NCI-H1048 (cell line): ENCODE results near the gene ABCA4.
"Not testable (repeated sequence)": the region's sequence is repeated elsewhere in the genome, so short reads cannot be mapped to it uniquely, and the experiment has no call there.

Experiments
- DNase-seq: peaks from one replicate; lab custom pipeline; 2025; lab: John Stamatoyannopoulos, UW

ABCA4 gene

DNA sequence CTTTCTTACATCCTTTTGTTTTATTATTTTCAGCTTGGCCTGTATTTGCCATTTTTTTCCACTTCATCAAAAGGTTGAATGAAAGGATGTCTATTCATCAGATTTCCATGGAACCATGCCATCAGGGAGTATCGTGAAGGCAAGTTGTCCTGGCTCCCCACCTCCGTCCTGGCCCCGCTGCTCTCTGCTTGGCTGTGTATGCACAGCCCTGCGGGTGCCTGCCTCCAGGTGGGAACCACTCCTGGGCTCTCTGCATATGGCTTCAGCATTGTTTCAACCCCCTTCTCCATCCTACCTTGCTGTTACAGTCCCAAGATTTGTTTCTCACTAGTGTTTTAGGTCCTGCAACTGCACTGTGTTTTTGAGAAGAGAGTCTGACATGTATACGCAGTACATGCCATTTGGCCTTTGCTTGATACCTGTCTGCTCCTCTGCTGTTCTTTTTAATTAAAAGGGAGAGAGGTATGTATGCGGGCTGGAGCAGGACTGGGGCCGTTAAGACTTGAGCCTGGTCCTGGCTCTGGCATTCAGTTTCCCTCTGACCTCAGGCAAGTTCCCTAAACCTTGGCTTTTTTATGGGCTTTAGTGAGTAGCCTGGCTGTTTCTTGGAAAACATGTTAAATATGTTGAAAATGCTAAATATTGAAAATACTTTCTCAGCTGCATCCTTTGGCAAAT is 141.8 kb downstream of the ABCA4 start:
- no peak for DNase-seq

- DNase-seq = no peak
Observed at GRCh38 chr1:93977598-93977945, 143.4 kb downstream of the ABCA4 start.

DNA sequence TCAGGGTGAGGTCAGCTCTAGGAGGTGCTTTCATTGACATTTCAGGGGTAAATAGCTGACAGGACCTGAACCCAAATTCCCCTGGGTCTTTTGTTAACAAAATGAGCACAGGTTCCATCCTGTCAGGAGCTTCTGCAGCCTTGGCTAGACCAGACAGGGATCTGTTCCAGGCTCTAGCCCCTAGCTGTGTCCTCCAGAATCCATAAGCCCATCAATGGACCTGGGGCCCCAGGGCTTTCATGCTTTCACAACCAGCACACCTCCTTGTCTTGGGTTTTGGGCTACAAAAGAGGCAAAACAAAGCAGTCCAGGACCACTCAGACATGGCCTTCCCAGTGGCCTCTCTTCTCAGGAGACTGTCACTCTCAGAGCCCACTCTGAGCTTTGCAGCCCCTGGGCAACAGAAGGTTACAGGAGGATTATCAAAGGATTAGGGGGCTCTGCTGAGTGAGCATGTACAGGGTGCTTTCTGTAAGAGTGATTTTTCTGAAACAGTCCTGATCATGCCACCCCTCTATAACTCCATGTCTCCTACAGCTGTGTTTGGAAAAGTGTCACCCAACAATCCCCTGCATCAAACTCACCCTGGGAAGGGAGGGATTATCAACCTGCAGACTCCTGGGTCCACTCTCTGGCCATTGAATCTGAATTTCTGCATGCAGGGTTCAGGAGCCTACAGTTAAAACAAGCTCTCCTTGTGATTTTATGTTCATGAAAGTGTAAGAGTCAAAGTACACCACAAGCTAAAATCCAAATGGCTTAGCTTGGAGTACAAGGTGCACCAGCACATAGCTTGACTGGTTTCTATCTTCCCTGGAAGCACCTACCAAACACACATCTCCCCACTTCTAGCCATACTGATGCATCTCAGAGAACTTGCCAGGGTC is 144.0 kb downstream of the ABCA4 start:
- DNase-seq = no peak

- DNase-seq = no peak
Observed at GRCh38 chr1:93976291-93976690, 144.7 kb downstream of the ABCA4 start.

GRCh38 chr1:93972341-93972740 is 148.6 kb downstream of the ABCA4 start:
- DNase-seq = no peak

DNA sequence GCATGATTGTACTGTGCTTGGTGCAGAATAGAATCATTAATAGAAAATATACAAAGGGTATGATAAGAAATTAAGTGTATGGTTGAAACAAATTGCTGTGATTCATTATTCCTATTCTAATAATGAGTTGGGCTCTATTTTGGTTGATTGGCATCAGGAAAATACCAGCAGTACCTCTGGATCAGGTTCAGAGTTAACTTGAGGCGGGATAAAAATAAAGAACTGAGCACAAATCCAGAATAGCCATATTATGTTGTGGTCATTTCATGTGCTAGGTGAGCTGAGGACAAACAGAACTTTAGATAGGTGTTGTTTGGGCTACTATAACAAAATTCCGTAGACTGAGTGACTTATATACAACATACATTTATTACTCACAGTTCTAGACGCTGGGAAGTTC is 151.1 kb downstream of the ABCA4 start:
- DNase-seq = no peak

DNA sequence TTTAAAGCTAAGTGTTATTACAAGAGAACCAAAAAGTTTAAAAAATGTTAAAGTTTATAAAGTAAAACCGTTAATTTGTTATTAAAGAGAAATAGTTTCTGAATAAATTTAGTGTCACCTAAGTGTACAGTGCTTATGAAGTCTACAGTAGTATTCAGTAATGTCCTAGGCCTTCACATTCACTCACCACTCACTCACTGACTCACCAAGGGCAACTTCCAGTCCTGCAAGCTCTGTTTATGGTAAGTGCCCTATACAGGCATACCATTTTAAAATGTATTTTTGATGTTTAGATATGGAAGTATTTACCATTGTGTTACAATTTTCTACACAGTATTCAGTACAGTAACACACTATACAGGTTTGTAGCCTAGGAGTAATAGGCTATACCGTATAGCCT is 151.6 kb downstream of the ABCA4 start:
- no peak for DNase-seq

GRCh38 chr1:93967306-93967705 is 153.6 kb downstream of the ABCA4 start:
- DNase-seq = no peak

GRCh38 chr1:93965888-93966287 is 155.1 kb downstream of the ABCA4 start:
- no peak for DNase-seq

GRCh38 chr1:93965256-93965655 is 155.7 kb downstream of the ABCA4 start:
- no peak for DNase-seq

DNA sequence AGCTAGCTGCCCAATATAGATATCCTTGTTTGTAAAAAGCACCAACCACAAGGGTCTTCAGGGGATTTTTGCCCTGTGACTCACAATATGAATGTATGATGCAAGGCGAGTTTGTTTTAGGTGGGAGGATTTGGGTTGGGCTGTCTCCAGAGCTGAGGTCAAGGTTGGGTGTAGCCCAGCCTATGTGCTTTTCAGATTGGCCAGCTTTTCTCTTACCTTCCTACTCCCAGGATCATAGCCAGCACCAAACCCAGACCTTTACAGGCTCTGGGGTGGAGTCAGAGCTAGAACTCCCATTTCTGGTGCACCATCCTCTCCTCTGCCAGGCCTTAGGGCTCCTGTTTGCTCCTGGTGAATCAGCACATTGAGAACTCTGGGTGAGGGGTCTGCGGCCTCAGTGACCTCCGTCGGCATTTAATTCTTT is 156.2 kb downstream of the ABCA4 start:
- no peak for DNase-seq

- no peak for DNase-seq
Observed at GRCh38 chr1:93964096-93964776, 156.7 kb downstream of the ABCA4 start.

DNA sequence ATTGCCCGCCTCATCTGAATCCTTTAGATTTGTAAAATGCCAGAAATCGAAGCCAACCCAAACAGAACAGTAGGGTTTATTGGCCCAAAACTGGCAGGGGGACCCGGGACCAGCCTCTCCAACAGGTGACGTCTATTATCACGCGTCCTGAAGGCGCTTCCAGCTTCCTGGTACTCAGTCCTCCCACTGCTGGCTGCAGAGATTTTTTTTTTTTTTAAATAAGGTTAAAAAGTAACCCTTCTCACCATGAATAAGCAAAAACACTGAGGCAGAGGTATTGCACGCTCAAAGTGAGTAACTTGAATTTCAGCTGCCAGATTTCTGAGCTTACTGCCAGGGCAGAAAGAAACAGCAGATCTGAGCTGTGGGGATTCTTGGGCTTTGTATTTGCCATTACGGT is 157.4 kb downstream of the ABCA4 start:
- no peak for DNase-seq

GRCh38 chr1:93961906-93962305 is 159.0 kb downstream of the ABCA4 start:
- DNase-seq = no peak

- DNase-seq = no peak
Observed at GRCh38 chr1:93961443-93961842, 159.5 kb downstream of the ABCA4 start.

- DNase-seq = no peak
Observed at GRCh38 chr1:93960641-93961147, 160.3 kb downstream of the ABCA4 start.

DNA sequence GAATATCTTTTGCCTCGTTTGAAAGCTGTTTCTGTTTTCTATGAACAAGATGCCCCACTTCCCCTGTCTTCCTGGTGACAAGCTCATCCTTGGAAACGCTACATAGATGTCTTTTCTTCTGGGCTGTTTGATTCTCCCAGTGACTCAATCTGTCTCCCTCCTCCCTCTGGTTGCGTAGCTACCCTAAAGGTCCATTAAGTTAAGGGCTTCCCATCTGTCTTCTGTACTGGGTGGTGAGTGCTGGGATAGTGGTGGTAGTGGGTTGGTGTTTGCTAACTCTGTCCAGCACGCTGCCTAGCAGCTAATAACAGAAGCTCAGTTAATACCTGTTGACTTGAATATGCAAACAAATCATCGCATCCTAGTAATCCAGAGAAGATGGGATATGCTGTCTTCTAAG is 161.5 kb downstream of the ABCA4 start:
- no peak for DNase-seq

DNA sequence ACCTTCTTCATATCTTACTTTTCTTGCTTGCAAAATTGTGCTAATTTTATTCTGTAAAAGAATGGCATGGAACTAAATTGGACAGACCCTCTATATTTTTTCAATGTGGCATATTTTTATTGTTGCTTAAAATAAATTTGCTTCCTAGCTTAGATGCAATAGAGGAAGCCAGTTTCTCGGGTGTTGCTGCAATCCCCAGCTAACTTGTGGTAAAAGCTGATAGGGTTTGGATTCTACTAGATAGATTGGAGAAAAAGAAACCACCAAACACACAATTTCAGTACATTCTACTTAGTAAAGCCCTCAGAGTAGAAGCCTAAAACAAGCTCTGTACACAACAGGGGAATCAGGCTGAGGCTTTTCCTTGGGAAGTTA is 162.2 kb downstream of the ABCA4 start:
- no peak for DNase-seq

DNA sequence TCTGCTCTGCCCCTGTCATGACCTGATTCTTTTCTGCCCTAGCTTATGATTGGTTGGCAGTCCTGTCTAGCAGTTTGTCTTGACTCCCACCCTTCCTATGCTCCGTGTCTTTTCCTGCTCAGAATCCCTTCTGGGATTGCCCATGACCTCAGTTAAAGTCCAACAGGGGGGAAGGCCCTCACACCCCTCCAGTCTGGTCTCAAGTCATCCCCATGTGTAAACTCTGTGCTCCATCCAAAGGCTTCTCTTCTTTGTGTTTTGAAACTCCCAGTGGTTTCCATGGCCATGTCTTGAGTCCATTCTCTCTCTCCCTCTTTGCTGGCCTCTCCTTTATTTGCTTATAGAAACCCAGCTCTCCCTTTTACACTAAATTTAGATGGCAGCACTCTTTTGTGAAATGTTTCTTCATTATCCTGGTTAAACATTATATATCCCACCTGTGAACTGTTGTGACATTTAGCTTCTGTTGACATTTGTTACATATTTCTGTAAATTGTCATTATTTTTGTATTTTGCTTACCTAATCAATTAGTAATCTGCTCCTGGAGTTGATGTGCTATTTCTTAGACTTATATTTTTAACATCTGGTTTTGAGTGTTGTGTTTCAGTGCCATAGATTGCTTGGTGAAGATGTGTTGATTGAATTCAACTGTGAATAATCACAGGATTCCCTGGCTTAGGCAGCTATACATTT is 162.8 kb downstream of the ABCA4 start:
- DNase-seq = no peak

DNA sequence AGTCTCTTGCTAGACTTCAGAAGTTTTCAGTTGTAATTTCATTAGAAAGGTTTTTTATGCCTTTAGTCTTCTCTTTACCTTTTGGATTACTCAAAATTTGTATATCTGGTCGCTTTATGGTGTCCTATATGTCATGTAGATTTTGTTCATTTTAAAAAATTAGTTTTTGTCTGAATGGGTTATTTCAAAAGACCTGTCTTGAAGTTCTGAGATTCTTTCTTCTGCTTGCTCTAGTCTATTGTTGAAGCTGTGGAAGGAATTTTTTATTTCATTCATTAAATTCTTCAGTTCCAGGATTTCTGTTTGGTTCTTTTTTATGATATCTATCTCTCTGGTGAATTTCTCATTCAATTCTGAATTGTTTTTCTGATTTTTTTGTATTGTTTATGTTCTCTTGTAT is 165.2 kb downstream of the ABCA4 start:
- DNase-seq = no peak

DNA sequence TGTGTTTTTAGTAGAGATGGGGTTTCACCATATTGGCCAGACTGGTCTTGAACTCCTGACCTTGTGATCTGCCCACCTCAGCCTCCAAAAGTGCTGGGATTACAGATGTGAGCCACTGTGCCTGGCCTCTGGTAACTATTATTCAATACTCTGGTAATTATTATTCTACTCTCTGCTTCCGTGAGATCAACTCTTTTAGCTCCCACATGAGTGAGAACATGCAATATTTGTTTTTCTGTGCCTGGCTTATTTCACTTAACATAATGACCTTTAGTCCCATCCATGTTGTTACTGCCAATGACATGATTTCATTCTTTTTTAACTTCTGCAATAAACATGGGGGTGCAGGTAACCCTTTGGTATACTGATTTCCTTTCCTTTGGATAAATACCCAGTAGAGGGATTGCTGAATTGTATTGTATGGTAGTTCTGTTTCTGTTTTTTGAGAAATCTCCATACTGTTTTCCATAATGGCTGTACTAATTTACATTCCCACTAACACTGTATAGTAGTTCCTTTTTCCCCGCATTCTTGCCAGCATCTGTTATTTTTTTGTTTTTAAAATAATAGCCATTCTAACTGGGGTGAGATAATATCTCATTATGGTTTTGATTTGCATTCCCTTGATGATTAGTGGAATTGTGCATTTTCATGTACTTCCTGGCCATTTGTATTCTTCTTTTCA is 173.8 kb downstream of the ABCA4 start:
- DNase-seq = not testable (repeated sequence)
